Right lobe of liver (tissue), 4 donors: ENCODE results near the gene SAPCD1.

Experiments used
- CTCF ChIP-seq, 4 donors: fragments of 200-600 bp in 3 of 4; fragments of 450-650 bp in 1 of 4; IDR thresholded peaks; one replicate each; pipeline versions ENCODE4 v1.5.1 to v1.8.0; 2016 to 2022; ENCODE audit warnings: antibody characterized with exemption in 4 of 4, mild to moderate bottlenecking in 2 of 4
- POLR2A ChIP-seq: fragments of 450-650 bp; IDR thresholded peaks from one replicate; pipeline ENCODE4 v1.6.1; 2017; ENCODE audit warnings: antibody characterized with exemption, mild to moderate bottlenecking
- donor health status: DM: no; HTN: no; CAD: no.
- donor health status: DM: no; HTN: no; CAD: no.
- donor health status: DM: no; HTN: yes; CAD: no.

DNA sequence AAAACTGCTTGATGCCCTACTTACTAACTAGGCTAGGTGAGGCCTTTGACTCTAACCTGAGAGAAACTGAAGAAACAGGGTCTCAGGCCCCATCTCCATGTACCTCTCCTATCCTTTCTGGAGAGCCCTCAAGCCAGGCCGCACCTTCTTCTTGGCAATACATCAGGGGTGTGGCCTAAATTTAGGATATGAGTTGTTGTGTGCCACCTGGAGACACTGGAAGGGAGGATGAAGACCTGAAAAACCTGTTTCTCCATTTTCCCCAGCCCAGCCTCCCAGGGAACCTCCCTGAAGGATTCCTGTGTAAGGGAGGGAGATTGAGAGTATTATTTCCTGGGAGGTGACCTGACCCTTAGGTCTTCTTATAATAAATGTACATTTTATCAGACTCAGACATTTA lies 44.2 kb upstream of the SAPCD1 start:
- TF ChIP-seq CTCF (IDR thresholded peaks at IDR 0.05) (no peak), POLR2A (no peak)
